Measurements from ENCODE around the gene SPTBN2. TPM values are rescaled to one million over a fixed set of nuclear protein-coding genes. Genes with fewer than 3 reads are reported as not detected.

The SPTBN2 gene
- total RNA-seq, 2 experiments from 2014 or later = 0.18 to 0.25 TPM

GRCh38 chr11:66720223-66720898 is 8.7 kb downstream of the SPTBN2 start:
- H3K27ac Mint-ChIP-seq = peak overlapping the region; percentile 71
- H3K27me3 Mint-ChIP-seq = peaks cover 22% of the 10 kb centered on the region
- ChIA-PET POLR2A (no interaction called here), CTCF (no interaction called here)
- no peaks in the 10 kb centered on the region for H3K9me3 Mint-ChIP-seq
- peak; percentile 76 for DNase-seq
- H3K4me1 Mint-ChIP-seq = peaks cover 17% of the 10 kb centered on the region
- no peaks in the 10 kb centered on the region for H3K36me3 Mint-ChIP-seq (ENCODE audit: low read depth)
- peak overlapping the region; percentile 37 for H3K4me3 Mint-ChIP-seq

GRCh38 chr11:66719111-66719872 is 9.7 kb downstream of the SPTBN2 start:
- Mint-ChIP-seq H3K4me3 (no peak overlapping the region), H3K27me3 (peaks cover 17% of the 10 kb centered on the region), H3K4me1 (peaks cover 17% of the 10 kb centered on the region), H3K36me3 (ENCODE audit: low read depth) (no peaks in the 10 kb centered on the region), H3K9me3 (no peaks in the 10 kb centered on the region), H3K27ac (no peak overlapping the region)
- CTCF ChIA-PET = no interaction called here
- DNase-seq = no peak
- POLR2A ChIA-PET = no interaction called here

- POLR2A ChIA-PET = no interaction called here
These were observed 10.6 kb downstream of the SPTBN2 start for GRCh38 chr11:66718320-66718971.

GRCh38 chr11:66717925-66718319 is 11.1 kb downstream of the SPTBN2 start:
- Mint-ChIP-seq H3K27ac (no peak overlapping the region), H3K4me1 (peaks cover 17% of the 10 kb centered on the region), H3K4me3 (no peak overlapping the region), H3K36me3 (ENCODE audit: low read depth) (no peaks in the 10 kb centered on the region), H3K9me3 (no peaks in the 10 kb centered on the region), H3K27me3 (peaks cover 21% of the 10 kb centered on the region)
- DNase-seq = no peak
- CTCF ChIA-PET = no interaction called here
- POLR2A ChIA-PET = no interaction called here

More at GRCh38 chr11:66718320-66718971, 10.6 kb downstream of the SPTBN2 start:
- H3K27ac Mint-ChIP-seq = no peak overlapping the region
- no peak overlapping the region for H3K4me3 Mint-ChIP-seq
- no peaks in the 10 kb centered on the region for H3K9me3 Mint-ChIP-seq
- peaks cover 23% of the 10 kb centered on the region for H3K27me3 Mint-ChIP-seq
- CTCF ChIA-PET = no interaction called here
- DNase-seq = no peak
- peaks cover 17% of the 10 kb centered on the region for H3K4me1 Mint-ChIP-seq
- no peaks in the 10 kb centered on the region for H3K36me3 Mint-ChIP-seq (ENCODE audit: low read depth)

GRCh38 chr11:66716996-66717395 is 12.0 kb downstream of the SPTBN2 start:
- CTCF ChIA-PET = no interaction called here
- Mint-ChIP-seq H3K27ac (no peak overlapping the region), H3K9me3 (no peaks in the 10 kb centered on the region), H3K27me3 (peaks cover 20% of the 10 kb centered on the region), H3K4me3 (no peak overlapping the region), H3K36me3 (ENCODE audit: low read depth) (no peaks in the 10 kb centered on the region), H3K4me1 (peaks cover 17% of the 10 kb centered on the region)
- POLR2A ChIA-PET = no interaction called here
- DNase-seq = no peak

GRCh38 chr11:66715346-66716085 is 13.5 kb downstream of the SPTBN2 start:
- Mint-ChIP-seq H3K27me3 (peaks cover 18% of the 10 kb centered on the region), H3K27ac (no peak overlapping the region), H3K4me1 (peaks cover 13% of the 10 kb centered on the region), H3K9me3 (no peaks in the 10 kb centered on the region), H3K4me3 (no peak overlapping the region), H3K36me3 (ENCODE audit: low read depth) (no peaks in the 10 kb centered on the region)
- POLR2A ChIA-PET = no interaction called here
- CTCF ChIA-PET = interaction anchor here (1.3 kb wide), 1 partner anchor 20 kb away, joined by 3 read pairs; no protein-coding TSS in a partner anchor
- DNase-seq = no peak

- ChIA-PET CTCF (interaction anchor here (0.5 kb wide), 1 partner anchor 119 kb away, joined by 6 read pairs; no protein-coding TSS in a partner anchor), POLR2A (no interaction called here)
- Mint-ChIP-seq H3K27me3 (peaks cover 18% of the 10 kb centered on the region), H3K4me3 (no peak overlapping the region), H3K27ac (no peak overlapping the region), H3K4me1 (no peaks in the 10 kb centered on the region), H3K9me3 (no peaks in the 10 kb centered on the region), H3K36me3 (ENCODE audit: low read depth) (no peaks in the 10 kb centered on the region)
- no peak for DNase-seq
These were observed 15.1 kb downstream of the SPTBN2 start for GRCh38 chr11:66713746-66714480.

GRCh38 chr11:66710384-66710930 is 18.6 kb downstream of the SPTBN2 start:
- Mint-ChIP-seq H3K27me3 (peaks cover 15% of the 10 kb centered on the region), H3K4me1 (no peaks in the 10 kb centered on the region), H3K4me3 (no peak overlapping the region), H3K36me3 (ENCODE audit: low read depth) (no peaks in the 10 kb centered on the region), H3K9me3 (no peaks in the 10 kb centered on the region), H3K27ac (no peak overlapping the region)
- CTCF ChIA-PET = no interaction called here
- DNase-seq = no peak
- POLR2A ChIA-PET = no interaction called here

GRCh38 chr11:66708701-66709100 is 20.3 kb downstream of the SPTBN2 start:
- ChIA-PET CTCF (no interaction called here), POLR2A (no interaction called here)
- Mint-ChIP-seq H3K27ac (no peak overlapping the region), H3K4me3 (no peak overlapping the region), H3K36me3 (ENCODE audit: low read depth) (no peaks in the 10 kb centered on the region), H3K9me3 (no peaks in the 10 kb centered on the region), H3K4me1 (peaks cover 2% of the 10 kb centered on the region), H3K27me3 (peaks cover 4% of the 10 kb centered on the region)
- no peak for DNase-seq

- Mint-ChIP-seq H3K27me3 (no peaks in the 10 kb centered on the region), H3K4me3 (no peak overlapping the region), H3K27ac (no peak overlapping the region), H3K4me1 (peaks cover 2% of the 10 kb centered on the region), H3K9me3 (no peaks in the 10 kb centered on the region), H3K36me3 (ENCODE audit: low read depth) (no peaks in the 10 kb centered on the region)
- DNase-seq = no peak
- ChIA-PET CTCF (no interaction called here), POLR2A (no interaction called here)
These were observed 20.9 kb downstream of the SPTBN2 start for GRCh38 chr11:66708094-66708493.

GRCh38 chr11:66707486-66707885 is 21.5 kb downstream of the SPTBN2 start:
- Mint-ChIP-seq H3K27me3 (no peaks in the 10 kb centered on the region), H3K36me3 (ENCODE audit: low read depth) (no peaks in the 10 kb centered on the region), H3K9me3 (no peaks in the 10 kb centered on the region), H3K4me1 (peaks cover 2% of the 10 kb centered on the region), H3K4me3 (no peak overlapping the region), H3K27ac (no peak overlapping the region)
- DNase-seq = no peak
- POLR2A ChIA-PET = no interaction called here
- CTCF ChIA-PET = no interaction called here

GRCh38 chr11:66706989-66707388 is 22.0 kb downstream of the SPTBN2 start:
- no peak for DNase-seq
- no peak overlapping the region for H3K27ac Mint-ChIP-seq
- H3K27me3 Mint-ChIP-seq = no peaks in the 10 kb centered on the region
- H3K4me1 Mint-ChIP-seq = peaks cover 2% of the 10 kb centered on the region
- CTCF ChIA-PET = no interaction called here
- POLR2A ChIA-PET = no interaction called here
- H3K9me3 Mint-ChIP-seq = no peaks in the 10 kb centered on the region
- no peak overlapping the region for H3K4me3 Mint-ChIP-seq
- H3K36me3 Mint-ChIP-seq (ENCODE audit: low read depth) = no peaks in the 10 kb centered on the region
